GM18502 (cell line): ENCODE data around the gene ZNF423.

Source experiments
- ATAC-seq: cut with Tn5 transposase; IDR thresholded peaks from one replicate; pipeline ENCODE4 v1.9.1; 2021; ENCODE audit warnings: mild to moderate bottlenecking; ENCODE audit not compliant: unreplicated experiment, poor library complexity

The ZNF423 gene

DNA sequence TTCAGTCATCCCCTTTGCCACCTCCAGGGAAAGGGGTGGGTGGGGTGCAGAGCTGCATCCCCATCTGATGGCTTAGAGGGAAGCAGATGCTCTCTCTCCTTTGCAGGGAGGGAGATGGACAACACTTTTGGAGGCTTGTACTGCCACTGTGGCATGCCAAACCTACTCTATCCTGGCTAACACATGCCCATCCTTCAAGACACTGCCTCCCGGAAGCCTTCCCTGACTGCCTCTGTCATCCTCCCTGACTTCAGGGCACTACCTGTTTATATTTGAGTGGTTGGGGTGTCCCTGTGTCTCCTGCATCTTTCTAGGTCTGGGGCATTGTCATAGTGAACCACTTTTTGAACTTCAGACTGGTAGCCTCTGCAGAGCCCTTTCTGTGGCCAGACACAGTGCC is 202.3 kb downstream of the ZNF423 start:
- ATAC-seq = no peak

DNA sequence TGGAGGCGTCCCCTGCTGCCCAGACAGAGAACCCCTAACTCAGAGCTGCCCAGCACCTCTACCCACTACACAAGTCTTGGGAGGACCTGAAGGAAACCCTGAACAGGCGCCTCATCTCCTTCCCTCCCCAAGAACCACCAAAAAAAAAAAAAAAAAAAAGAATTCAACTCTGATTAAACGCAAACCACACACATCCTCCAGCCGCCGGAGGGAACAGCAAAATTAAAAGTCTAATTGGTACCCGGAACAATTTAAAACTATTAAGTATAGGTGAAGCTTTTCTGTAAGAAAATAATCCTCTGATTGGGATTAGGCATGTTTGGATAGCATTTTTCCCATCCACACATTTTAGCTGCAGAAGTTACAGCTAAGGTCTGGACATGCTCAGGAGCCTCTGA is 202.7 kb downstream of the ZNF423 start:
- ATAC-seq = no peak

DNA sequence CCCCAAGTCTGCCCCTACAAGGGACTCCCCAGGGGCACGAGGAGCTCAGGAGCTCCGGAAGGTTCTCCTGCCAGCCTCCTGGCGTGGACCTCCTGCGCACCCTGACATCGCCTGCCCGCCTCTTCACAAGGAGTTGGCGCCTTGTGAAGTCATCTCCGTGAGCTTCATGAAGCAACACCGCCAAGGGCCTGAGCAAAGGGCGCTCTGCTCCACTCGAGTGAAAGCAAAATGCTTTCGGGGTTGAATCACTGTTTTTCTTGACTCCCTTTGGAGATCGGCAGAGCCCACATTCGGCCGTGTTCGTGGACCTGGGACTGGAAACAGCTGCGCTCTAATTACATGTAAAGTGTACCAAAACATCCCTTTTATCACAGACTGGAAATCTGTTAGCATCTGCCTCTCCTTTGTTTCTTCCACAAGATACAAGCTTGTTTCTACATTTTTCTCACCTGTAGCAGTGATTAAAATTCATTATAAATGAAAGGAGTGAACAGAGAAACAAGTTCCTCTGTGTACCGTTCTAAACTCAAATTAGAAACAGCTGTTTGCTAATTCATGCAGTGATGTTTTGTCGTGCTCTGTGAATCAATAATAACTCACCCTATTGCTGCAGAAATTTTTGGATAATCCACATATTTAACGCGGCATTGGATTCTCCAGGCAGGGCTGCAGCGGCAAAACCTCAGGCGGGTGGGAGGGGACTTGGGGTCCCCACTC is 203.3 kb downstream of the ZNF423 start:
- ATAC-seq = no peak

DNA sequence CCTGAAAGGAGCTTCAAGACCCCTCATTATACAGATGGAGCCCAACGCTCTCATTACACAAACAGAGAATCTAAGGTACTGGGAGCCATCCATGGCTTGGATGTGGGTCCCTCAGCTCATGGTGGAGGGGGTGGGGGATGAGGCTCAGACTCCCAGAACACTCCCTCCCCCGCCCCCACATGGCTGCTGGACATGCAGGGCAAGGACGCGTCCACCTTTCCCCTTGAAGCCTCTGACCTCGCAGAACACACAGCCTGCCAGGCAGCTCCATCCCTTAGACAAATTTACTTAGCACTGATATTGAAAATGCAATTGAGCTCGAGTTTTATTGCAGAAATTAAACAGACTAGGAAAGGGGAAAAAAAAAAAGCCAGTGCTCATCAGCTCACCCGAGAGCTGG is 203.9 kb downstream of the ZNF423 start:
- ATAC-seq = no peak

DNA sequence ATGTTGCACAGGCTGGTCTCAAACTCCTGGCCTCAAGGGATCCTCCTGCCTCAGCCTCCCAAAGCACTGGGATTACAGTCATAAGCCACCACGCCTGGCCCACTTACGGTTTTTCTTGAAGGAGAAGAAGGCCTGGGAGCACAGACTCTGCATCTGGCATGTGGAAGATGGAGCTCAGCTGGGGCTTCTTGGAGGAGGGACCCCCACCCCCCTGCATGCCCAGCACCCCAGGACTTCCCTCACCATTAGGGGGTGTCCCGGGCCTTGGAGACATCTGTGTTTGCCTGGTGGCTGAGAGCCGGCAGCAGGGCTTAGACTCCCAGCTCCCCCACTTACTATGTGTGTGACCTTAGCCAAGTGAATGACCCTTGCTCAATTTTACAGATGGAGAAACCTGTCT is 204.7 kb downstream of the ZNF423 start:
- ATAC-seq = no peak

DNA sequence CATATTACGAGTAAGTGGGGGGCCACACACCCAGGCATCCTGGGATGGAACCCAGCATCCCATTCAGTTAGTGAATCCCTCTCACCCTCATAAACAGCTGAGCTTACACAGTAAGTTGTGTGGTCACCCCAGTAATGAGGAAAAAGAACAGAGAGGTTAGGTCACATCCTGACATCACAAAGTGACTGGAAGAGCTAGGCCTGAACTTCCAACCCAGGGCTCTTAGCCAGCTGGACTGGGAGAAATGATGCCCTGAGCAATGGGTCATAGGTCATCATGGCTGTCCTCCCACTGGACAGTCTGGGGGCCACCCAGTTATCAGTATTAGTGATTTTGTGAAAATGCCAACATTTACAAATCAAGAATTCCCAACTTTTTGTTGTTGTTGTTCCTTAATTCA is 205.3 kb downstream of the ZNF423 start:
- ATAC-seq = no peak

DNA sequence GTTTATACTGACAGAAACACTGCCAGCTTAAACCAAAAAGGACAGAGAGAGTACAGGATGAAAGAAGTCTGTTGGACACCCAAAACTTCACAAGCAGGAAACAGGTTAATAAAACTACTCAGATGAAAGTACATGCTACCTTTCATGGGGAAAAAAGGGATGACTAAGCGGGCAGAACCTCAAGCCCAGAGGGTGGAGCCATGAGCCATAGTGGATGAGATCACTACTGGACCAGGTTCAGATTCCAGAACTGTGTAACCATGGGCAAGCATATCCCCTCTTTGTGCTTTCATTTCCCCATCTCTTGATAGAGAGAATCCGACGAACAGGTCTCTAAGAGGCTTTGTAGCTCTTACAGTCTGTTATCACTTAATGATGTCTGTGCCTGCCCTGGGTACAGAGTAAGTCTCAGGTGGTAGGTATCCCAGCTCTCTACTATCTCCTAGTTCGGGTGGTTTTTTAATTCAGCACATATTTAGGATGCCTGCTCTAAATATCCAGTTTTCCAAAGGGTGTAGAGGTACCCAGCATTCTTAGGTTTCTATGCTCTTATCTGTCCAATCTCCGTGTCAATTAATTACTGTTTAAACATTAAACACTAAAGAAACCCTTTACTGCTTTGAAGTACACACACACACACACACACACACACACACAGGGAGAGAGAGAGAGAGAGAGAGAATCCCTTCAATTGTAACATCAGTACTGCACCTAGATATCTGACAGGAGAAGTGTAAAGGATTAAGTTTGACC is 206.7 kb downstream of the ZNF423 start:
- ATAC-seq = no peak

DNA sequence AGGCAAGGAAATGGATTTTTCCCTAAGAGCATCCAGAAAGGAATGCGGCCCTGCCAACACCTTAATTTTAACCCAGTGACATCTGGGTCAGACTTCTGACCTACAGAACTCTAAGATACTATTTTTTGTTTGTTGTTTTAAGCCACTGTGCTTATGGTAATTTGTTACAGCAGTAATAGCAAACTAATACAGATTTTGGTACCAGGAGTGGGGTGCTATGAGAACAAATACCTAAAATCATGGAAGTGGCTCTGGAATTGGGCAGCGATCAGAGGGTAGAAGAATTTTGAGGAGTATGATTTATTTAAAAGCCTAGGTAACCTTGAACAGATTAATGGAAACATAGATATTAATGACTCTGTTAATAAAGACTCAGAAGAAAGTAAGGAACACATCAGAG is 208.2 kb downstream of the ZNF423 start:
- no peak for ATAC-seq

DNA sequence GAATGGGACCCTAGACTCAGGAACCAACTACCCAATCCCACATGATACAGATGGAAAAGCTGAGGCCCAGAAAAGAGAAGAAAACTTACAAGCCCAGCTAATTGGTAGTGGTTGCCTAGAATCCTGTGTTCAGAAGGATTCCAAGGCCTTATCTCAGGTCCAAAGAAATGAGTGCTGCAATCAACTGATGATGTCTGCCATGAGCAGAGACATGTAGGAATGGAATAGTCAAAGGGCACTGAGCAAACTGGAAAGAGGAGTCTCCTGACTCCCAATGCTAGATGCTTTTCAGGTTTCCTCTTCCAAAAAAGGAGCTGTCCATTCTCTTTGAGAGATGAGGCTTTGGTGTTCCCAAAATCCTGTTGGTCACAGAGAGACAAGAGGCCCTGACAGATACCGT is 210.6 kb downstream of the ZNF423 start:
- ATAC-seq = no peak

DNA sequence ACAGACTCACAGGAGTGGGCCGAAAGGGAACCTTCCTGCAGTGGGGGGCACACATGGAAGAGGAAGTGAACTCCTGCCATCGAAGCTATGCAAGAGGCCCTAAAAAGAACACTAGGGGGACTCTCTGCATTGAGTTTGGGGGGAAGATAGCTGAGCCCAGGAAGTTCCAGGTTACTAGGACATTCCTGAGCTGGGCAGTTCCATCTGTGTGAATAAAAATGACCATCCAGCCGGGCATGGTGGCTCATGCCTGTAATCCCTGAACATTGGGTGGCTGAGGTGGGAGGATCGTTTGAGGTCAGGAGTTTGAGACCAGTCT is 211.8 kb downstream of the ZNF423 start:
- ATAC-seq = no peak

DNA sequence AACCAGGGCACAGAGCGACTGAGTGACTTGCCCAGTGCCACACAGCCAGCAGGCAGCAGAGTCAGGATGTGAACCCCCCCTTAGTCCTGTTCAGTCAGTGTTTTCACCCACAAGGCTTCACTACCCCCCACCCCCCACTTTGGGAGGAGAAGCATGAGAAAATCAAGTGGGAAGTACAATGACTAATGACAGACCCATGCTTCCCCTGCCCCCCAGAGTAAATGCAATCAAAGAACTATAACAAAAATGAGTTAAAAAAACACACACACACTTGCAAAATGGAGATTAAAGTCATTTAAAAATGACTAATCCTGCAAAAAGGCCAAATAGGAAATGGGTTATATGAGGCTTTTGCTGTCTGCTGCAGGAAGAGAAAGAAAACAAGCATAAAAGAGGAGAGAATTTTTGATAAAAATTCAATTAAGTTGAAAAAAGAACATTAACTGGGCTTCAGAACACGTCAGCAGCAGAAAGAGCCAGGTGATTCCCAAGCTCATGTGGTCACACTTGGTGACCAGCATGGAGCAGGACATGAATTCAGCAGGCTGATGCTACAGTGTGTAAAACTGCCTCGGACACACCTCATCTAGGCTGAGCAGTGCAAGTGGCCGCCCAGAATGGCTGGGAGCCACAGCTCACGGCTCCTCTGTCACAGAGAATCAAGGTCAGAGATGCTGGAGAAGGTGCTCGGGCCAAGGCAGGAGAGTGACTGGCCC is 212.3 kb downstream of the ZNF423 start:
- no peak for ATAC-seq

DNA sequence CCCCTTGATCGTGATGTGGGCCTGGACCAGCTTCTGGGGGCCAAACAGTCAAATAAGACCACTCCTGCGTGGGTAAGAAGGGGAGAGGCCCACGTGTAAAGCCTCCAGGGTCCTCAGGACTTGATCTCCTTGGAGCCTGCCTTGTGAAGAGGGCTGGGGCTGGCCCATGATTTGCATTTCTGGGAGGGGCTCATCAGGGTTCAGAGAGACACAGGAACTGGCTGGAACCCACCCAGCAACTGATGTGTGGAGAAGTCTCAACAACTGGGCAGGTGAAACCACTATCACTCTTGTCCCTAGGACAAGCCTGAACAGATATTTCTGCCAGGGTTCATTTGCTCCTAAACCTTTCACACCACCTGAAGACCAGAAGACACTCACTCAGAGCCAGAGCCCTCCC is 214.7 kb downstream of the ZNF423 start:
- no peak for ATAC-seq

DNA sequence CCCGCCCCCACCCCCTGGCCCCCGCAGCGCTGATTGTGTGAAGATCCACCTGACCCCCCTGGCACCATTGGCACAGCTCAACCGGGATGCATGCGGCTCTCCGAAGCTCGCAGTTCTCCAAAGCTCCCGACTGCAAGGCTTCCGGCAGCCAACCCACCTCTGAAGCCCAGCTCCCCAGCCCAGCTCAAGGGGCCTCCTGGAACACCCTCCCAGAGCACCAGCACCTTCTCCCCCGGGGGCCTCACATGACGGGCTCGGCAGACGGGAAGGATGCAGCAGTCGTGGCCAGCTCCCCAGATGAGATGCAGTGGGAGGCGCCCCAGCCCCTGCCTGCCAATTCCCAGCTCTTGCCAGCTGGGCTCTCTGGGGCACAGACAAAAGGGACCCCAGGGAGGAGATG is 215.3 kb downstream of the ZNF423 start:
- no peak for ATAC-seq

DNA sequence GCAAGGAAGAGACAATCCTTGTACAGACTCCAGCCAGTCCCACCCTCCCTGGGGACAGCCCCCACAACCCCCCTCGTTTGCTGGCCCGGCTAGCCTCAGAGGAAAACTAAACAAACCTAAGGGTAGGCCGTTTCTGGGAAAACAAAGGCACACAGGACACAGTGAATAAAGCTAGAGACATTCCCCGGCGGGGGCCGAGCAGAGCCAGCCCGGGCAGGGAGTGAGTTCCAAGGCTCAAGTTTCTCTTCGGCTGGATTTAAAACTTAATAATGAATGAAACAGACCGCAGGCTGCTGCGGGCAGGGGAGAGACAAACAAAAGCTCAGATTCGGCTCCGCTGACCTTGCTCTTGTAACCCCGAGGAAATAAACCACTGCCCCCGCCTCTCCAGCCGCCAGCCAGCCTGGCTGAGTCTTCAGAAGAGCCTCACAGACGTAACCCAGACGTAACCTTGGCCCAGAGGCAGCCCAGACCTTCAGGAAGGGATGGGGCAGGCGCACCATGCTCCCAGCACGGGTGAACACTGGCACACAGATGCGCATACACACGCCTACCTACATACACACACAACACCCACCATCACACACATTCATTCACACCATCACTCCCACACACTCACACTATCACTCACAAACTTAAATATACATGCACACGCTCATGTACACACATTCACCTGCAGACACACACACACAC is 216.0 kb downstream of the ZNF423 start:
- no peak for ATAC-seq

DNA sequence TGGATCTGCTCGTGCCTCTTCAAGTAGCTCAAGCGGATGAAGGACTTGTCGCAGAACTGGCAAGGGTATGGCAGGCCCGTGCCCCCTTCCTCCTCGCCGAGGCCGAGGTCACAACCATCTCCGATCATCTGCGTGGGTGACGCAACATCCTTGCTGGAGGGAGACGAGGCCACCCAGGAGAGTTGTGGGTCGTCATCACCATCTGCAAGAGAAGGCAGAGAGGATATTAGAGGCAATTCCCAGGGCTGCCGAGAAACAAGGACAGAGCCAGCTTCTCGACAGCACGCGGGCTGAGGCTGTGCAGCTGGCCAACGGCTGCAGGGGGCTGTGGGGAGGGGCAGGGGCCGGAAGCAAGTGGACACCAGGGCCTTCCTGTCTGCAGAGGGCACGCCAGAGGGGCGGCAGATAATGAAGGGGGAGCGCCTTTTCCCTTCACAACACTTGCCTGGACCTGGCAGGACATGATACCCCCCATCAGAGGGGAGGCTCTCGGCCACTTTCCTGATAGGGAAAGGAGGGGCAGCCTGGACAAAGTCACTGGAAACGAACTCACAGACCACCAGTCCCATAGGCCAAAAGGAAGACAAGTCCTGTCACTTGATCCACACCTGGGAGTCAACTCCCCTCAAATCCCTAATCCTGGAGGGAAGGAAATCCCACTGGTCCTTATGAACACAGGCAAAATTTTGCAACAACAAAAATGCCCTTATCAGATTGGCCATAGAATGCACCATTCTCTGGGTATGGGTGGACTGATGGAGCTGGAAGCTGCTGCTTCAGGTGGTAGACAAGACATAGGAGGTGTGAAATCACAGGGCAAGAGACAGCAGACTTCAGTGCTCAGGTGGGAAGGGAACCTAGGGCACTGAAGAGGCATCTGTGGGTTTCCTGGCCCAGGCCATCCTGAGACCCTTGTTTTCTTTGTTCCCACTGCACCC is 217.0 kb downstream of the ZNF423 start:
- ATAC-seq = no peak

DNA sequence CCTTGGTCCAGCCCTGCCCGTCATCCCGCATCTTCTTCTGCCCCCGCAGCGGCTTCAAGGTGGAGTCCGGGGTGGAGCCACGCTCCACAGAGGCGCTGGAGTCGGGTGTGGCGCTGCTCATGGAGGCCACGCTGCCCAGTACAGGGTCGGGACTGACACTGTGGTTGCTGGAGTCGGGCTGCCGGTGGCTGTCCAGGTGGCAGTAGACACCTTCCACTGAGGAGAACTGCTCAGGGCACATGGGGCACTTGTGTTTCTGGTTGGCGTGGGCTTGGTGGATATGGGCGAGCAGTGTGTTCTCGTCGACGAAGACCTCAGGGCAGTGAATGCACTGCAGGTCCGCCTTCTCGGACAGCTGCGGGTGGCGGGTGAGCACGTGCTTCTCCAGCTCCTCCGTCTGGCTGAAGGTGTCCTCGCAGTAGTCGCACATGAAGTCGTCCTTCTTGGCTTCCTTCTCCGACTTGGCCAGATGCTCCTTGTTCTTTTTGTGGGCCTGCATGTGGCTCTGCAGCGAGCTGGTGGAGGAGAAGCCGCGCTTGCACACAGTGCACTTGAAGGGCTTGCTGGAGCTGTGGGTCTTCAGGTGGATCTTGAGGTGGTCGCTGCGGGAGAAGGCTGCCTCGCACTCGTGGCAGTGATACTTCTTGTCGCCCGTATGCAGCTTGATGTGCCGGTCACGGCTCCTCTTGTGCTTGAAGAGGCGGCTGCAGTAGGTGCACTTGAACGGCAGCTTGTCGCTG is 217.8 kb downstream of the ZNF423 start:
- no peak for ATAC-seq

DNA sequence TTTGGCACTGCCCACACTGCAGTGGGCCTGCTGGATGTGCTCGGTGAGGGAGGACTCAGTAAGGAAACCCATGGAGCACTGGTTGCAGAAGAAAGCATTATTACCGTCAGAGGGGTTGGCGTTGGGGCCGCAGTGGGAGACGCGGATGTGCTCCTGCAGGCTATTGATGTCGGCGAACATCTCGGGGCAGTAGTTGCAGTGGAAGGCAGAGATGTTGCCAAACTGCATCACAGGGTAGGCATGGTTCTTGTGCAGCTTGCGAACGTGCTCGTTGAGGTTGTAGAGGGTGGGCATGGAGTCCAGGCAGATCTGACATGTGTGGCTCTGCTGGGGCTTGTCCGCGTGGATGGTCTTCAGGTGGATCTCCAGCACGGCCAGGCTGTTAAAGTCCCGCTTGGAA is 218.4 kb downstream of the ZNF423 start:
- ATAC-seq = no peak

DNA sequence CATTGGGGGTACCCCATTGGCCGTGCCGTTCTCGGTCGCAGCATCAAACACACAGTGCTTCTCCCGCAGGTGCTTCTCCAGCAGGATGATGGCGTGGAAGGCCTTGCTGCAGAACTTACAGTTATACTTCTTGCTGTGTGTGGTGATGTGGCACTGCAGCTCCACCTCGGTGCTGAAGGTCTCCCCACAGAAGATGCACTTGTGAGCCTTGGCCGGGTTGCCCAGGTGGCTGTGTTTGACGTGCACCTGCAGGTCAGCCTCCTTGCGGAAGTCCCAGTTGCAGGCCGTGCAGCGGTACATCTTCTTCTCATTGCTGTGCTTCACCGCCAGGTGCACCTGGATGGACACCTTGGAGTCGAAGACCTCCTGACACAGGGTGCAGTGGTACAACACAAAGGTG is 219.3 kb downstream of the ZNF423 start:
- no peak for ATAC-seq
